DOHH2 (cell line): ENCODE measurements around the gene MUC15.

Experiments used
- CTCF ChIP-seq: fragments of 200-600 bp; sonication (generic); IDR thresholded peaks from one replicate; pipeline ENCODE4 v1.5.1; 2014; ENCODE audit warnings: antibody characterized with exemption, mild to moderate bottlenecking, low read depth, low read length; ENCODE audit not compliant: poor library complexity, severe bottlenecking
- EZH2phosphoT487 ChIP-seq: fragments of 200-600 bp; sonication (generic); IDR thresholded peaks from 2 replicates; pipeline ENCODE4 v1.6.1; 2017; ENCODE audit warnings: borderline replicate concordance, mild to moderate bottlenecking, antibody characterized with exemption, low read length, moderate library complexity, mixed read lengths

- TF ChIP-seq CTCF, result no peak
- no peak for TF ChIP-seq EZH2phosphoT487
Observed at GRCh38 chr11:26573896-26574295, 1.8 kb upstream of the MUC15 start.
